ENCODE data around the gene ACTN2.

ACTN2 gene

DNA sequence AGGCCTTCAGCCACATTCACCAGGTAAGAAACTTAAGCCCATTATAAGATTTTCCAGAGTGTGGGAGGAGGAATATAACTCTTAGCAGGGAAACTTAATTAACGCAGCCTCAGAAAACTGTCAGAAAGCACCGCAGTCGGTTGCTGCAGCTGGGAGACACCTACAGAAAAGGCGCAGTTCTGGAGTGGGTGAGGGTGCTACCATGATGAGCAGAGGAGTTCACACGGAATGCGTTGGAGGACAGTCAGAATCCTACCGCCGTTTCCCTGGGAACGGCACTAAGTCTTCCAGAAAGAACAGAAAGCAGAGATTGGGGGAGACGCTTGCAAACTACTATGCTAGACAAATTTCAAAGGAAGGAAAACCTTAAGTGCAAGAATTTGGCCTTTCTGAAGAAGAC is 6.4 kb downstream of the ACTN2 start:
- Histone ChIP-seq H3K4me3 (ENCODE audit: low read depth in 1 of 2, low read length in 2 of 2) (no peak overlapping the region), H4K20me1 (ENCODE audit: insufficient read depth, low read length) (no peaks in the 10 kb centered on the region), H3K79me2 (ENCODE audit: insufficient read depth, low read length) (no peaks in the 10 kb centered on the region), H3K4me2 (ENCODE audit: insufficient read depth, low read length) (no peak overlapping the region), H3K36me3 (ENCODE audit: insufficient read depth, low read length) (no peaks in the 10 kb centered on the region), H3K27me3 (ENCODE audit: insufficient read depth, low read length, poor library complexity) (no peaks in the 10 kb centered on the region), H2AFZ (ENCODE audit: low read depth, low read length) (no peak overlapping the region), H3K9ac (ENCODE audit: low read depth, low read length) (no peak overlapping the region), H3K9me3 (ENCODE audit: insufficient read depth, low read length, severe bottlenecking) (no peaks in the 10 kb centered on the region), H3K27ac (ENCODE audit: low read length) (no peak overlapping the region), H3K4me1 (ENCODE audit: insufficient read depth, low read length) (no peaks in the 10 kb centered on the region)
- ATAC-seq (ENCODE audit: insufficient read depth, low read depth) (no peak), DNase-seq (no peak)
- no peak for TF ChIP-seq EZH2 (IDR thresholded peaks at IDR 0.05; ENCODE audit: borderline replicate concordance, low read depth, low read length, severe bottlenecking)
- TF ChIP-seq, protein P1, sequence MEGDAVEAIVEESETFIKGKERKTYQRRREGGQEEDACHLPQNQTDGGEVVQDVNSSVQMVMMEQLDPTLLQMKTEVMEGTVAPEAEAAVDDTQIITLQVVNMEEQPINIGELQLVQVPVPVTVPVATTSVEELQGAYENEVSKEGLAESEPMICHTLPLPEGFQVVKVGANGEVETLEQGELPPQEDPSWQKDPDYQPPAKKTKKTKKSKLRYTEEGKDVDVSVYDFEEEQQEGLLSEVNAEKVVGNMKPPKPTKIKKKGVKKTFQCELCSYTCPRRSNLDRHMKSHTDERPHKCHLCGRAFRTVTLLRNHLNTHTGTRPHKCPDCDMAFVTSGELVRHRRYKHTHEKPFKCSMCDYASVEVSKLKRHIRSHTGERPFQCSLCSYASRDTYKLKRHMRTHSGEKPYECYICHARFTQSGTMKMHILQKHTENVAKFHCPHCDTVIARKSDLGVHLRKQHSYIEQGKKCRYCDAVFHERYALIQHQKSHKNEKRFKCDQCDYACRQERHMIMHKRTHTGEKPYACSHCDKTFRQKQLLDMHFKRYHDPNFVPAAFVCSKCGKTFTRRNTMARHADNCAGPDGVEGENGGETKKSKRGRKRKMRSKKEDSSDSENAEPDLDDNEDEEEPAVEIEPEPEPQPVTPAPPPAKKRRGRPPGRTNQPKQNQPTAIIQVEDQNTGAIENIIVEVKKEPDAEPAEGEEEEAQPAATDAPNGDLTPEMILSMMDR (IDR thresholded peaks at IDR 0.05; ENCODE audit: borderline replicate concordance, extremely low read depth, low read length, poor library complexity, severe bottlenecking) = no peak

DNA sequence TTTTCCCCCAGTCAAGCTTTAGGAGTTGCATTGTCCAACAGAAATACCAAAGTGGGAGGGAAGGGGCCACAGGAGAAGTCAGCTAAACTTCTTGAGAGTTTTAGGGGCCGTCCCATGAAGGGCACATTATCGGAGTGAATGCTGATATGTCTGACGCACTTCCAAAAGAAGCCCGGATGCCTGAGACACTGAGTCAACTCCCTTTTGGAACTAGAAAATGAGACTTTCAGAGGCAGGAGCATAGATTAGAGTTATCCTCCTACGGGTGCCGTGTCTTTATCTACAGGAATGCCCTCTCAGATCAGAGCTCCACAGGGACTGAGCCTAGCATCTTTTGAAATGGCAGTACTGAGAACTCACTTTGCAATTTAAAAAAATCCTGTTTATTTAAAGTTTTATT is 13.1 kb downstream of the ACTN2 start:
- H3K36me3 ChIP-seq (ENCODE audit: insufficient read depth, low read length) = no peaks in the 10 kb centered on the region
- H4K20me1 ChIP-seq (ENCODE audit: insufficient read depth, low read length) = no peaks in the 10 kb centered on the region
- H3K27me3 ChIP-seq (ENCODE audit: insufficient read depth, low read length, poor library complexity) = peaks cover 7% of the 10 kb centered on the region
- H2AFZ ChIP-seq (ENCODE audit: low read depth, low read length) = no peak overlapping the region
- H3K79me2 ChIP-seq (ENCODE audit: insufficient read depth, low read length) = no peaks in the 10 kb centered on the region
- no peak for TF ChIP-seq EZH2 (IDR thresholded peaks at IDR 0.05; ENCODE audit: borderline replicate concordance, low read depth, low read length, severe bottlenecking)
- TF ChIP-seq, protein P1 (IDR thresholded peaks at IDR 0.05; ENCODE audit: borderline replicate concordance, extremely low read depth, low read length, poor library complexity, severe bottlenecking) = no peak
- H3K9ac ChIP-seq (ENCODE audit: low read depth, low read length) = no peak overlapping the region
- no peaks in the 10 kb centered on the region for H3K9me3 ChIP-seq (ENCODE audit: insufficient read depth, low read length, severe bottlenecking)
- H3K4me3 ChIP-seq (ENCODE audit: low read depth in 1 of 2, low read length in 2 of 2) = no peak overlapping the region
- no peak for ATAC-seq (ENCODE audit: insufficient read depth, low read depth)
- no peak for DNase-seq
- no peaks in the 10 kb centered on the region for H3K4me1 ChIP-seq (ENCODE audit: insufficient read depth, low read length)
- H3K4me2 ChIP-seq (ENCODE audit: insufficient read depth, low read length) = no peak overlapping the region
- H3K27ac ChIP-seq (ENCODE audit: low read length) = no peak overlapping the region

DNA sequence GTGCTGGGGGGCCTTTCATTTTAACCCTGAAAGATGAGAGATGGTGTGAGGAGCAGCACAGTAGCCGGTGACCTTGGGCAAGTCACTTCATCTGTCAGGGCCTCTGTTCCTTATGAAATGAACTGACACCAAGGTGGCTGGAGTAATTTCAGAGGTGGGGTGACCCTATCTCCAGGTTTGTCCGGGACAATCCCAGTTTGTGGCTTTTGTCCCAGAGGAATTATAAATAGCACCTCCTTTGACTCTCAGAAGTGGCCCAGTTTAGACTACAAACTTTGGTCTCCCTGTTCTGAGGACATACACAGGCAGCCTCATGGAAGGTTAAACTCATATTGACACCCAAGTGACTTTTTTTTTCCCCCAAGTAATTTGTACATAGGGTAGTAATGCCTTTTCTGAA is 14.6 kb downstream of the ACTN2 start:
- TF ChIP-seq, protein P1 (IDR thresholded peaks at IDR 0.05; ENCODE audit: borderline replicate concordance, extremely low read depth, low read length, poor library complexity, severe bottlenecking) = no peak
- TF ChIP-seq EZH2 (IDR thresholded peaks at IDR 0.05; ENCODE audit: borderline replicate concordance, low read depth, low read length, severe bottlenecking) = no peak

DNA sequence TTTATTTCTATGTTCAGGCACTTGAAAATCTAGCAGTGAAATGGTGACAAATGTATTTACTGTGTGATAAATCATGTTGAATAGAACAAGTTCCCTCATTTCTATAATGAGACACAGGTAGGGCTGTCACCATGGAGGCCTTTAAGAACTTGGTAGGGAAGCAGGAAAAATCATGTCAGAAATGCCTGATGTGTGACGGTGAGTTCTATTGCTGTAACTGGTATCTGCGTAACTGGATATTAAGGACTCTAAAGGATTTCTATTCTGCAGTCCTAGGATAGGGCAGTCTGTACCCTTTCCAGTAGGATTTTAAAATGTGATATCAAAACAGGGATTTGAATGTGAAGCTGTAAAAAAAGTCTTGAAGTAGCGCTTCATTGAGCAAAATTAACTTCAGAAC is 15.5 kb downstream of the ACTN2 start:
- Histone ChIP-seq H3K4me2 (ENCODE audit: insufficient read depth, low read length) (no peak overlapping the region), H3K4me1 (ENCODE audit: insufficient read depth, low read length) (no peaks in the 10 kb centered on the region), H3K9ac (ENCODE audit: low read depth, low read length) (no peak overlapping the region), H3K36me3 (ENCODE audit: insufficient read depth, low read length) (no peaks in the 10 kb centered on the region), H3K9me3 (ENCODE audit: insufficient read depth, low read length, severe bottlenecking) (no peaks in the 10 kb centered on the region), H3K79me2 (ENCODE audit: insufficient read depth, low read length) (no peaks in the 10 kb centered on the region), H3K27me3 (ENCODE audit: insufficient read depth, low read length, poor library complexity) (peaks cover 10% of the 10 kb centered on the region), H4K20me1 (ENCODE audit: insufficient read depth, low read length) (no peaks in the 10 kb centered on the region), H3K4me3 (ENCODE audit: low read depth in 1 of 2, low read length in 2 of 2) (no peak overlapping the region), H3K27ac (ENCODE audit: low read length) (no peak overlapping the region), H2AFZ (ENCODE audit: low read depth, low read length) (no peak overlapping the region)
- ATAC-seq (ENCODE audit: insufficient read depth, low read depth) (no peak), DNase-seq (no peak)
- TF ChIP-seq, protein P1 (IDR thresholded peaks at IDR 0.05; ENCODE audit: borderline replicate concordance, extremely low read depth, low read length, poor library complexity, severe bottlenecking) = no peak
- TF ChIP-seq EZH2 (IDR thresholded peaks at IDR 0.05; ENCODE audit: borderline replicate concordance, low read depth, low read length, severe bottlenecking) = no peak

More for the DNA sequence above, 14.6 kb downstream of the ACTN2 start:
- Histone ChIP-seq H3K4me2 (ENCODE audit: insufficient read depth, low read length) (no peak overlapping the region), H3K9me3 (ENCODE audit: insufficient read depth, low read length, severe bottlenecking) (no peaks in the 10 kb centered on the region), H3K36me3 (ENCODE audit: insufficient read depth, low read length) (no peaks in the 10 kb centered on the region), H3K9ac (ENCODE audit: low read depth, low read length) (no peak overlapping the region), H2AFZ (ENCODE audit: low read depth, low read length) (no peak overlapping the region), H3K27me3 (ENCODE audit: insufficient read depth, low read length, poor library complexity) (peaks cover 10% of the 10 kb centered on the region), H3K4me1 (ENCODE audit: insufficient read depth, low read length) (no peaks in the 10 kb centered on the region), H4K20me1 (ENCODE audit: insufficient read depth, low read length) (no peaks in the 10 kb centered on the region), H3K4me3 (ENCODE audit: low read depth in 1 of 2, low read length in 2 of 2) (no peak overlapping the region), H3K79me2 (ENCODE audit: insufficient read depth, low read length) (no peaks in the 10 kb centered on the region), H3K27ac (ENCODE audit: low read length) (no peak overlapping the region)
- ATAC-seq (ENCODE audit: insufficient read depth, low read depth) (no peak), DNase-seq (no peak)

Data from DND-41 (cell line).